ENCODE data around the gene GLIS1. TPM values are rescaled to one million over a fixed set of nuclear protein-coding genes. Genes with fewer than 3 reads are reported as not detected.

The GLIS1 gene
- polyA plus RNA-seq, 3 donors, result not detected

- Histone ChIP-seq H3K9me3 (replicated peaks in 1 of 2; ENCODE audit: control insufficient read depth in 1 of 2, insufficient read depth in 1 of 2, low read length in 2 of 2) (no peaks in the 10 kb centered on the region), H3K36me3 (replicated peaks in 1 of 2; ENCODE audit: control insufficient read depth in 1 of 2, insufficient read depth in 2 of 2, low read length in 2 of 2) (no peaks in the 10 kb centered on the region), H3K27me3 (ENCODE audit: control insufficient read depth in 2 of 2, insufficient read depth in 2 of 2, low read length in 2 of 2) (no peaks in the 10 kb centered on the region), H3K9ac (ENCODE audit: insufficient read depth, low read length, poor library complexity, severe bottlenecking) (no peak overlapping the region), H3K79me2 (ENCODE audit: insufficient read depth, low read length) (no peaks in the 10 kb centered on the region), H4K20me1 (ENCODE audit: insufficient read depth, low read length) (no peaks in the 10 kb centered on the region), H3K4me1 (ENCODE audit: control insufficient read depth in 1 of 2, insufficient read depth in 2 of 2, low read length in 2 of 2) (no peaks in the 10 kb centered on the region), H3K4me2 (replicated peaks; ENCODE audit: extremely low read depth, low read length, poor library complexity, severe bottlenecking) (no peak overlapping the region), H3K4me3 (replicated peaks in 1 of 3; ENCODE audit: low read depth in 2 of 3, low read length in 3 of 3) (no peak overlapping the region), H3K27ac (ENCODE audit: low read depth in 1 of 2, low read length in 2 of 2) (no peak overlapping the region), H2AFZ (ENCODE audit: insufficient read depth, low read depth, low read length, poor library complexity, severe bottlenecking) (no peak overlapping the region)
- TF ChIP-seq, protein P1, sequence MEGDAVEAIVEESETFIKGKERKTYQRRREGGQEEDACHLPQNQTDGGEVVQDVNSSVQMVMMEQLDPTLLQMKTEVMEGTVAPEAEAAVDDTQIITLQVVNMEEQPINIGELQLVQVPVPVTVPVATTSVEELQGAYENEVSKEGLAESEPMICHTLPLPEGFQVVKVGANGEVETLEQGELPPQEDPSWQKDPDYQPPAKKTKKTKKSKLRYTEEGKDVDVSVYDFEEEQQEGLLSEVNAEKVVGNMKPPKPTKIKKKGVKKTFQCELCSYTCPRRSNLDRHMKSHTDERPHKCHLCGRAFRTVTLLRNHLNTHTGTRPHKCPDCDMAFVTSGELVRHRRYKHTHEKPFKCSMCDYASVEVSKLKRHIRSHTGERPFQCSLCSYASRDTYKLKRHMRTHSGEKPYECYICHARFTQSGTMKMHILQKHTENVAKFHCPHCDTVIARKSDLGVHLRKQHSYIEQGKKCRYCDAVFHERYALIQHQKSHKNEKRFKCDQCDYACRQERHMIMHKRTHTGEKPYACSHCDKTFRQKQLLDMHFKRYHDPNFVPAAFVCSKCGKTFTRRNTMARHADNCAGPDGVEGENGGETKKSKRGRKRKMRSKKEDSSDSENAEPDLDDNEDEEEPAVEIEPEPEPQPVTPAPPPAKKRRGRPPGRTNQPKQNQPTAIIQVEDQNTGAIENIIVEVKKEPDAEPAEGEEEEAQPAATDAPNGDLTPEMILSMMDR (IDR thresholded peaks at IDR 0.05), result no peak
- H3K4me1 Mint-ChIP-seq, result no peaks in the 10 kb centered on the region
- intact Hi-C loops (cut with micrococcal nuclease), result no loop called here
- H3K27me3 Mint-ChIP-seq (ENCODE audit: low read depth in 3 of 3), result peaks cover 0 to 4% (median 3%) of the 10 kb centered on the region in 3 donors
- no peaks in the 10 kb centered on the region for H3K9me3 Mint-ChIP-seq
- no peak for DNase-seq
- WGBS (ENCODE audit: insufficient coverage), result no CpG with 5 or more reads among the region's 2 CpGs
- no peak overlapping the region for H3K27ac Mint-ChIP-seq
- no peaks in the 10 kb centered on the region for H3K36me3 Mint-ChIP-seq
- H3K4me3 Mint-ChIP-seq, result no peak overlapping the region
Observed at GRCh38 chr1:53712276-53712675, 26.7 kb downstream of the GLIS1 start.

DNA sequence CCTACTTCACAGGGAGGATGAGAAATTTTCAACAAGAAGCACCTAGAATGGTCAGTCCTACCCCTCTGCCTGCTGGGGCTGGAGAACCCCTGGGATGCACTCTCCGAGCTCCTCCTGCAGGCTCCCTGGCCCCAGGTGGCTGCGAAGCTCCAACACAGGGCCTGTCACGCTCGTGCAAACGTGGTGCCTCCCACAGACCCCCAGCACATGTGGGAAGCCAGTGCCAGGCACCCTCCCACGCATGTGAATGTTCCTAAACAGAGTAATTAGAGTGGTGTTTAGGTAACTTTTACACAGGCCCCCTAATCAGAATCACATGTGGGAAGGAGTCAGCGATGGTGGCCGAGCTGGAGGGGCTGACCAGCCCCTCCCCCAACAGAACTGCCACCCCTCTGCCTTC, 28.4 kb downstream of the GLIS1 start:
- Histone ChIP-seq H3K9ac (ENCODE audit: insufficient read depth, low read length, poor library complexity, severe bottlenecking) (no peak overlapping the region), H3K9me3 (replicated peaks in 1 of 2; ENCODE audit: control insufficient read depth in 1 of 2, insufficient read depth in 1 of 2, low read length in 2 of 2) (no peaks in the 10 kb centered on the region), H3K4me1 (ENCODE audit: control insufficient read depth in 1 of 2, insufficient read depth in 2 of 2, low read length in 2 of 2) (no peaks in the 10 kb centered on the region), H3K27ac (ENCODE audit: low read depth in 1 of 2, low read length in 2 of 2) (no peak overlapping the region), H4K20me1 (ENCODE audit: insufficient read depth, low read length) (no peaks in the 10 kb centered on the region), H3K4me2 (replicated peaks; ENCODE audit: extremely low read depth, low read length, poor library complexity, severe bottlenecking) (no peak overlapping the region), H3K36me3 (replicated peaks in 1 of 2; ENCODE audit: control insufficient read depth in 1 of 2, insufficient read depth in 2 of 2, low read length in 2 of 2) (no peaks in the 10 kb centered on the region), H3K27me3 (ENCODE audit: control insufficient read depth in 2 of 2, insufficient read depth in 2 of 2, low read length in 2 of 2) (no peaks in the 10 kb centered on the region), H3K4me3 (replicated peaks in 1 of 3; ENCODE audit: low read depth in 2 of 3, low read length in 3 of 3) (no peak overlapping the region), H2AFZ (ENCODE audit: insufficient read depth, low read depth, low read length, poor library complexity, severe bottlenecking) (no peak overlapping the region), H3K79me2 (ENCODE audit: insufficient read depth, low read length) (no peaks in the 10 kb centered on the region)
- Mint-ChIP-seq H3K4me3 (no peak overlapping the region), H3K27me3 (ENCODE audit: low read depth in 3 of 3) (peaks cover 0 to 6% (median 3%) of the 10 kb centered on the region in 3 donors), H3K4me1 (no peaks in the 10 kb centered on the region), H3K36me3 (no peaks in the 10 kb centered on the region), H3K27ac (no peak overlapping the region), H3K9me3 (no peaks in the 10 kb centered on the region)
- TF ChIP-seq, protein P1 (IDR thresholded peaks at IDR 0.05), result no peak
- DNase-seq, result no peak
- 100% methylated on average over 5 of the region's 8 CpGs for WGBS (ENCODE audit: insufficient coverage)
- intact Hi-C loops (cut with micrococcal nuclease), result no loop called here
